GM12874 (cell line): ENCODE measurements around the gene TCEANC2.
A peak's percentile ranks its signal among the peaks of the same experiment; 100 is the strongest.

ENCODE experiments used
- CTCF ChIP-seq: IDR thresholded peaks from 2 replicates; pipeline ENCODE4 v1.5.1; 2011; ENCODE audit warnings: low read depth, mild to moderate bottlenecking, control low read depth, low read length, moderate library complexity; ENCODE audit not compliant: insufficient read depth

TCEANC2 gene

DNA sequence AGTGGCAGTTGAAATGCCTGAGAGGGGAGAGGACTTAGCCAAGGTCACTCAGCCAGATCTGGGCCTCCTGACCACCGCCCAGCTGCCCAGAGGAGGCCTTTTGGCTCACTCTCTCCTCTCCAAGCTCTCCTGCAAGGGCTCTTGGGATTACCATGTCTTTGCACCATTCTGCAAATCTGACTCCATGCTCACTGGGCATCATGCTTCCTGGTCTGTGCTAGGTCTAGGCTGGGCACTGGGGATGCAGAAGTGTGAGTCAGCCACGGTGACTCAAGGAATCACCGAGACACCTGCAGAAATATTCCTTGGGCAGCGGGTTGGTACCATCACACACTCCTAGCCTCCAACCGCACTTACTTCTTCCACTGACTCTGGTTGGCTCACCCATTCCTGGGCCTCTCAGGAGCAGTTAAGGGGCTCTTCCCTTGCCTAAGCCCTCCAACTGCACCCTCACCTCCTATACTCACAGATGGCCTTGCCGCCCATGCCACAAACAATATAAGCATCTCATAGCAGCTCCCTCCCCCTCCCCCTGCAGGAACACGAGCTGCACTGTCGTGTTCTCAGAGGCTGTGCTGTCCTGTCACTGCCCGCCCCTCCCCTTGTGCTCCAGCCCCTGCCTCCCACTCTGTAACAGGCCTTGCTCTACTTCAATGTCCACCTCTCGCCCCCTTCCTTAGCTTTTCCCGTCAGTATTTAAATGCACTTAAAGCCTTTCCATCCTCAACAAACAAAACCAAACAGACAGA lies 64.6 kb downstream of the TCEANC2 start:
- TF ChIP-seq CTCF = no peak

- no peak for TF ChIP-seq CTCF
Measured at GRCh38 chr1:54118704-54119103, 65.3 kb downstream of the TCEANC2 start.

- no peak for TF ChIP-seq CTCF
Measured at GRCh38 chr1:54120018-54120697, 66.8 kb downstream of the TCEANC2 start.

GRCh38 chr1:54120698-54121481 lies 67.5 kb downstream of the TCEANC2 start:
- TF ChIP-seq CTCF = no peak

GRCh38 chr1:54121482-54122134 lies 68.2 kb downstream of the TCEANC2 start:
- TF ChIP-seq CTCF = peak; percentile 70

DNA sequence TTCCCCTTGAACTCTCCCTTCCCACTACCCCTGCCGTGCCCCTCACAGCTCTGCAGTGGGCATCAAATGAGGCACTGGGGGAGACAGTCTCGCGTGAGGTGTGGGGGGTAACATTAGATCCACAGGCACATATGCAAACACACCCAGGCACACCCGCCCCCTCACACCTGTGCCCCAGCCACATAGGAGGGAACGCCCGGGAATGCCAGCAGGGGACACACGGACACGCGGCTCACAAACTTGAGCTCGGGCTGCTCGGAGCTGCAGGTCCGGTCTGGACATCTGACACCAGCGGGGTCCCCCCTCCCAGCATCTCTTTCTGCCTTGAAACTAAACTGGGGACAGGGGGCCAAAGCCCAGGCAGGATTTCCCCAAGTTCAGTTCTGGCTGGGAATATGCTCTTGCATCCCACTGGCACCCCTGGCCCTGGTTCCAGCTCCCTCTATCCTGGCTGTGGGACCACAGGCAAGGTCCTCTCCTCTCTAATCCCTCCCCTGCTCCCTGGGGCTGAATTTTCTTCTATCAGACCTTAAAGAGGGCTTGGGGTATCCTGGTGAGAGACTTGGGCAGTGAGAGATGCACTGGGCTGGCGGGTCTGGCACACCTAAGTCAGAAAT lies 68.8 kb downstream of the TCEANC2 start:
- no peak for TF ChIP-seq CTCF
